K562 (cell line): Measurements from ENCODE around the gene MATR3. TPM values are rescaled to one million over a fixed set of nuclear protein-coding genes. Genes with fewer than 3 reads are reported as not detected.

Experiments
- ATAC-seq: fragments of 200-7000 bp; cut with Tn5 transposase; 3 replicates; pipeline ENCODE4 v1.9.1; 2020; ENCODE audit warnings: moderate library complexity
- BruUV-seq: library from RNA; stranded (reverse); fragments of 400-500 nt; replicated peaks from 2 replicates; lab custom pipeline; 2021; lab: Mats Ljungman, UMichigan
- CTCF ChIA-PET: fragments of 300-600 bp; formaldehyde crosslinking; extraction: SDS; loops from one replicate; lab custom pipeline; 2021; ENCODE audit warnings: low intra/inter-chr PET ratio; lab: Yijun Ruan, JAX
- POLR2A ChIA-PET: fragments of 300-600, 350-650 bp; sonication (Branson Sonifier 250); formaldehyde crosslinking; extraction: SDS; loops from one replicate; lab custom pipeline; 2021; ENCODE audit warnings: antibody characterized with exemption, inconsistent platforms; lab: Yijun Ruan, JAX
- DNase-seq, 4 experiments: peaks; one replicate each; pipeline versions ENCODE4 v3.0.0 to v3.0.0-alpha.2; 2011 to 2018; ENCODE audit warnings: low spot score in 3 of 4, mixed read lengths in 3 of 4; ENCODE audit errors: extremely low read depth in 1 of 4
- FAIRE-seq: peaks from 2 replicates; lab custom pipeline; 2011; peaks lifted over from hg19 to GRCh38; lab: Jason Lieb, UNC
- H2AFZ ChIP-seq: 2 replicates; pipeline ENCODE4 v1.6.0; 2011; ENCODE audit warnings: low read depth, low read length, control low read depth, inconsistent platforms
- H3K27ac ChIP-seq: fragments of 200-600 bp; 3 replicates; pipeline ENCODE4 v1.8.0; 2011; ENCODE audit warnings: low read depth, mild to moderate bottlenecking, control low read depth, inconsistent platforms, low read length, moderate library complexity, mixed read lengths; ENCODE audit errors: extremely low read depth
- H3K27me3 ChIP-seq, 2 experiments: fragments of 300-600 bp in 1 of 2; 2 replicates in 1 of 2; 3 replicates in 1 of 2; pipeline versions ENCODE4 v1.6.0 to v1.8.0; 2011; ENCODE audit warnings: inconsistent platforms in 2 of 2, low read length in 2 of 2, mild to moderate bottlenecking in 1 of 2, mixed read lengths in 1 of 2, moderate library complexity in 1 of 2; ENCODE audit not compliant: control insufficient read depth in 2 of 2, insufficient read depth in 2 of 2
- H3K36me3 ChIP-seq: fragments of 300-600 bp; 3 replicates; pipeline ENCODE4 v1.8.0; 2011; ENCODE audit warnings: mild to moderate bottlenecking, low read length, inconsistent platforms; ENCODE audit not compliant: control insufficient read depth, insufficient read depth
- H3K4me1 ChIP-seq, 2 experiments: fragments of 200-600 bp in 1 of 2; replicated peaks in 1 of 2; 2 replicates in 1 of 2; 3 replicates in 1 of 2; pipeline versions ENCODE4 v1.5.1 to v1.8.0; 2011; ENCODE audit warnings: inconsistent platforms in 2 of 2, low read length in 2 of 2, mild to moderate bottlenecking in 1 of 2, mixed read lengths in 1 of 2, moderate library complexity in 1 of 2; ENCODE audit not compliant: control insufficient read depth in 2 of 2, insufficient read depth in 2 of 2
- H3K4me2 ChIP-seq: 2 replicates; pipeline ENCODE4 v1.6.1; 2011; ENCODE audit warnings: low read length, control low read depth, inconsistent platforms, mixed read lengths; ENCODE audit not compliant: insufficient read depth
- H3K4me3 ChIP-seq: fragments of 200-600 bp; sonication (generic), shearing (Covaris generic); 2 replicates; pipeline ENCODE4 v1.5.1; 2016; ENCODE audit warnings: control low read depth, inconsistent platforms
- H3K79me2 ChIP-seq: fragments of 200-600 bp; 3 replicates; pipeline ENCODE4 v1.8.0; 2011; ENCODE audit warnings: low read length, inconsistent platforms; ENCODE audit not compliant: control insufficient read depth, insufficient read depth
- H3K9ac ChIP-seq, 2 experiments: 2 replicates each; pipeline versions ENCODE4 v1.6.0 to v1.6.1; 2011; ENCODE audit warnings: low read depth in 2 of 2, low read length in 2 of 2, control low read depth in 1 of 2, inconsistent platforms in 1 of 2, mild to moderate bottlenecking in 1 of 2, mixed read lengths in 1 of 2; ENCODE audit not compliant: insufficient read depth in 1 of 2
- H3K9me1 ChIP-seq: one replicate; pipeline ENCODE4 v1.6.0; 2011; ENCODE audit warnings: inconsistent platforms, mild to moderate bottlenecking, low read length, moderate library complexity; ENCODE audit not compliant: control insufficient read depth, insufficient read depth
- H3K9me3 ChIP-seq: replicated peaks from 2 replicates; pipeline ENCODE4 v1.5.1; 2011; ENCODE audit warnings: low read depth, low read length, inconsistent platforms; ENCODE audit not compliant: control insufficient read depth, insufficient read depth
- H4K20me1 ChIP-seq: replicated peaks from 2 replicates; pipeline ENCODE4 v1.6.1; 2011; ENCODE audit warnings: low read length, inconsistent platforms, mixed read lengths; ENCODE audit not compliant: control insufficient read depth, insufficient read depth
- KDM4B ChIP-seq, 2 experiments: fragments of 450-650 bp in 1 of 2; sonication (generic) in 1 of 2; IDR thresholded peaks; 2 replicates each; pipeline ENCODE4 v1.6.1; 2016 to 2017; ENCODE audit warnings: borderline replicate concordance in 2 of 2, antibody characterized with exemption in 1 of 2, low read depth in 1 of 2, mild to moderate bottlenecking in 1 of 2
- POLR2AphosphoS5 ChIP-seq: IDR thresholded peaks from 2 replicates; pipeline ENCODE4 v1.6.1; 2011; ENCODE audit warnings: mild to moderate bottlenecking, low read depth, low read length, moderate library complexity; ENCODE audit not compliant: control insufficient read depth, insufficient read depth
- RB1 ChIP-seq: fragments of 450-650 bp; IDR thresholded peaks from 2 replicates; pipeline ENCODE4 v1.6.1; 2017; ENCODE audit warnings: low read depth, mild to moderate bottlenecking
- SIRT6 ChIP-seq: IDR thresholded peaks from one replicate; pipeline ENCODE4 v1.6.1; 2012; ENCODE audit warnings: low read depth, mild to moderate bottlenecking, control low read depth, inconsistent platforms, low read length, moderate library complexity
- ZBTB1 ChIP-seq: sonication (generic); formaldehyde crosslinking; IDR thresholded peaks from 2 replicates; pipeline ENCODE4 v1.8.1; 2023; ENCODE audit warnings: missing genetic modification reagents, low read depth, mild to moderate bottlenecking, borderline replicate concordance
- WGBS: fragments of 100-300 bp; shearing (Covaris generic); methylation state at CpG from one replicate; pipeline ENCODE4 v1.1.6; 2016; ENCODE audit warnings: low coverage, mixed read lengths; ENCODE audit not compliant: insufficient coverage; ENCODE audit errors: missing lambda C conversion rate; 5-methylcytosine and 5-hydroxymethylcytosine counted together
- in situ Hi-C: fragments of 300-500 bp; cut with MboI; formaldehyde crosslinking; loops from 4 replicates; pipeline ENCODE4 v1.15.0; 2018; ENCODE audit warnings: inconsistent platforms, mixed read lengths
- intact Hi-C: fragments of 100-400 bp; cut with micrococcal nuclease; formaldehyde crosslinking; loops from 2 replicates; pipeline ENCODE4 v1.14.2; 2022
- polyA plus RNA-seq, 8 experiments: library from polyadenylated mRNA; depleted of rRNA in 4 of 8; stranded (reverse) in 5 of 8; unstranded in 3 of 8; fragments of >200 nt; fragmentation: Nextera tagmentation in 2 of 8; fragmentation: Illumina TruSeq in 1 of 8; extraction: Ambion mirVana in 2 of 8; extraction: Trizol in 1 of 8; gene quantifications; 2 replicates each; pipeline versions ENCODE4 v1.2.1 to v1.2.3, GENCODE V29; 2011 to 2014; ENCODE audit warnings: inconsistent platforms in 1 of 8, missing spikeins in 1 of 8
- total RNA-seq, 7 experiments: library from RNA; depleted of rRNA in 6 of 7; stranded (reverse); fragments of >200 nt in 6 of 7; fragmentation: Illumina TruSeq in 2 of 7; extraction: Trizol in 2 of 7; gene quantifications; 2 replicates each; pipeline versions ENCODE4 v1.2.1 to v1.2.3, GENCODE V29; 2011 to 2021; ENCODE audit warnings: low replicate concordance in 1 of 7

The MATR3 gene
- total and polyA plus RNA-seq, 9 of the 15 experiments (the other 6 are each of a cell fraction or from before 2014, with no cell fraction given) = 150 to 425 (median 263) TPM

DNA sequence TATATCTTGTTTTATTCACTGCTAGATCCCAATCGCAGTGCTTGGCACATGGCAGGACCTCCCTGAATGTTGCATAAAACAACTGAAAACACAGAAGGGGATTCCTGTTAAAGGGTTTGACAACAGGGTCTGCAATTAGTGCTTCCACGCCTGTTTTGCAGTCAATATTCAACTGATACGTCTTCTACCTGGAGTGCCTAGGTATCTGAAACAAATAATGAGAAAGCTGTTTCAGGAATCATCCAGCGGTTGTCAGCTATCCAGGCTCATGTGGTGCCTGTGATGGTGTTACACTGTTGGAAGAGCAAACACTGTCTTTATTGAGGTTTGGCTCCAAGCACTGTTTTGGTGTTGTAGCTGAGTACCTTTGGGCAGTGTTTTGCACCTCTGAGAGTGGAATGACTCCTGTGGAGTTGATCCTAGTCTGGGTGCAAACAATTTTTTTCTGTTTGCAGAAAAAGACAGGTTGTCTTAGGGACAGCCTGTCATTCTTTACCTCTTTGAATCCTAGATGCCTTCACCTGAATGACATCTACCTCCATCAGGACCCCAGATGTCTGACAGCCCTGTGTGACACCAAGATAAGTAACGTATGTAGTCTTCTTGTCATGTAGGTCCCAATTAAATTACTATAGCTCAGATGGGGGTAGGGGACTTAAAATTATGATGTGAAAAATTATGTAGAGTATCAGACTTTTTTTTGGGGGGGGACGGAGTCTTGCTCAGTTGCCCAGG lies 14.8 kb upstream of the MATR3 start:
- intact Hi-C loops = no loop called here
- peaks cover 86% of the 10 kb centered on the region for H3K79me2 ChIP-seq
- WGBS = 62% methylated on average over 6 of the region's 6 CpGs
- no peaks in the 10 kb centered on the region for H3K9me3 ChIP-seq
- peak overlapping the region; percentile 72; the same call in 1 of the 2 replicates for H3K4me3 ChIP-seq
- BruUV-seq = no TSS peak
- no peak for ATAC-seq
- no peaks in the 10 kb centered on the region for H3K27me3 ChIP-seq
- H3K27ac ChIP-seq = peak overlapping the region; percentile 37; the same call in 2 of the 3 replicates
- H3K36me3 ChIP-seq = peaks cover 86% of the 10 kb centered on the region
- peak overlapping the region; percentile 9 to 89; a peak in 3 of 4 replicates for H3K9ac ChIP-seq
- POLR2A ChIA-PET = no interaction called here
- peaks cover 6 to 29% of the 10 kb centered on the region in 2 experiments for H3K4me1 ChIP-seq
- CTCF ChIA-PET = no interaction called here
- no peak for DNase-seq
- in situ Hi-C loops = no loop called here
- H3K4me2 ChIP-seq = peak overlapping the region; percentile 47
- no peak overlapping the region for H2AFZ ChIP-seq
- no peak for FAIRE-seq
- TF ChIP-seq KDM4B (IDR thresholded peaks at IDR 0.05; ENCODE audit: borderline replicate concordance in 2 of 2, low read depth in 1 of 2) = no peak
- peak; percentile 13 for TF ChIP-seq SIRT6
- TF ChIP-seq POLR2AphosphoS5 = peak; percentile 57; the same call in 1 of the 2 replicates
- no peak for TF ChIP-seq RB1
- TF ChIP-seq ZBTB1 (CRISPR knock-in tag) = no peak
- peaks cover 2% of the 10 kb centered on the region for H3K9me1 ChIP-seq
- H4K20me1 ChIP-seq = no peaks in the 10 kb centered on the region
